ENCODE results near the gene DLGAP4.

GRCh38 chr20:36341331-36342020, 35.3 kb downstream of the DLGAP4 start:
- no peak for TF ChIP-seq BACH2 (CRISPR knock-in tag; IDR thresholded peaks at IDR 0.05; ENCODE audit: borderline replicate concordance)
- no peak for TF ChIP-seq CREB5 (CRISPR knock-in tag; IDR thresholded peaks at IDR 0.05; ENCODE audit: low read depth)
- no peak for TF ChIP-seq PATZ1 (CRISPR knock-in tag; IDR thresholded peaks at IDR 0.05; ENCODE audit: borderline replicate concordance)
- TF ChIP-seq CSDC2 (CRISPR knock-in tag; IDR thresholded peaks at IDR 0.05), result no peak
- TF ChIP-seq TOX (CRISPR knock-in tag; IDR thresholded peaks at IDR 0.05; ENCODE audit: borderline replicate concordance), result no peak
- no peak for TF ChIP-seq ISL1 (CRISPR knock-in tag; IDR thresholded peaks at IDR 0.05)
- no peak for TF ChIP-seq ZNF565 (CRISPR knock-in tag; conservative IDR thresholded peaks at IDR 0.05; ENCODE audit: low read depth)
- no peak for TF ChIP-seq ZFP30 (CRISPR knock-in tag; IDR thresholded peaks at IDR 0.05)
- TF ChIP-seq GLIS3 (CRISPR knock-in tag; IDR thresholded peaks at IDR 0.05), result no peak
- TF ChIP-seq SNAI2 (CRISPR knock-in tag; IDR thresholded peaks at IDR 0.05), result no peak
- no peak for TF ChIP-seq ZFP3 (CRISPR knock-in tag; IDR thresholded peaks at IDR 0.05)
- no peak for TF ChIP-seq ARNTL (CRISPR knock-in tag; IDR thresholded peaks at IDR 0.05; ENCODE audit: borderline replicate concordance, low read depth)
- TF ChIP-seq ZC3H10 (CRISPR knock-in tag; IDR thresholded peaks at IDR 0.05), result no peak
- no peak for TF ChIP-seq ZNF70 (CRISPR knock-in tag; IDR thresholded peaks at IDR 0.05)

Data from SK-N-SH treated with all-trans-retinoic acid at 6 μM for 48 hours (cell line).